ENCODE results near the gene FAR2. TPM values are rescaled to one million over a fixed set of nuclear protein-coding genes. Genes with fewer than 3 reads are reported as not detected.
"Not testable (repeated sequence)": the region's sequence is repeated elsewhere in the genome, so short reads cannot be mapped to it uniquely, and the experiment has no call there.

Gene FAR2
- total RNA-seq, 6 experiments from 2014 or later, result 0.17 to 14.0 (median 8.5) TPM

- DNase-seq, result no peak
- Mint-ChIP-seq H3K27me3 (ENCODE audit: insufficient read depth) (no peaks in the 10 kb centered on the region), H3K4me1 (ENCODE audit: low read depth) (no peaks in the 10 kb centered on the region; the same call in 1 of the 2 replicates), H3K36me3 (ENCODE audit: low read depth) (no peaks in the 10 kb centered on the region), H3K27ac (no peak overlapping the region; the same call in 1 of the 2 replicates), H3K9me3 (peaks cover 6% of the 10 kb centered on the region; the same call in 1 of the 2 replicates), H3K4me3 (no peak overlapping the region)
- TF ChIP-seq CTCF (IDR thresholded peaks at IDR 0.05), result no peak
These were observed 14.1 kb downstream of the FAR2 start for GRCh38 chr12:29163146-29163545.

- no peaks in the 10 kb centered on the region for H3K36me3 Mint-ChIP-seq (ENCODE audit: low read depth)
- H3K27me3 Mint-ChIP-seq (ENCODE audit: insufficient read depth), result no peaks in the 10 kb centered on the region
- peaks cover 15% of the 10 kb centered on the region; the same call in 1 of the 2 replicates for H3K9me3 Mint-ChIP-seq
- DNase-seq, result no peak
- TF ChIP-seq CTCF (IDR thresholded peaks at IDR 0.05), result no peak
- no peak overlapping the region; the same call in 1 of the 2 replicates for H3K4me3 Mint-ChIP-seq
- no peaks in the 10 kb centered on the region; the same call in 1 of the 2 replicates for H3K4me1 Mint-ChIP-seq (ENCODE audit: low read depth)
- H3K27ac Mint-ChIP-seq, result peak overlapping the region; percentile 80; the same call in 1 of the 2 replicates
These were observed 15.7 kb downstream of the FAR2 start for GRCh38 chr12:29164477-29165393.

GRCh38 chr12:29167445-29167844 is 18.4 kb downstream of the FAR2 start:
- Mint-ChIP-seq H3K36me3 (ENCODE audit: low read depth) (peaks cover 4% of the 10 kb centered on the region; the same call in 1 of the 2 replicates), H3K4me3 (no peak overlapping the region), H3K27ac (no peak overlapping the region), H3K27me3 (ENCODE audit: insufficient read depth) (no peaks in the 10 kb centered on the region), H3K9me3 (peaks cover 31% of the 10 kb centered on the region), H3K4me1 (ENCODE audit: low read depth) (no peaks in the 10 kb centered on the region; the same call in 1 of the 2 replicates)
- no peak for TF ChIP-seq CTCF (IDR thresholded peaks at IDR 0.05)
- DNase-seq, result no peak

GRCh38 chr12:29167988-29168387 is 18.9 kb downstream of the FAR2 start:
- Mint-ChIP-seq H3K36me3 (ENCODE audit: low read depth) (peaks cover 4% of the 10 kb centered on the region; the same call in 1 of the 2 replicates), H3K9me3 (peaks cover 36% of the 10 kb centered on the region), H3K27me3 (ENCODE audit: insufficient read depth) (no peaks in the 10 kb centered on the region), H3K4me1 (ENCODE audit: low read depth) (no peaks in the 10 kb centered on the region; the same call in 1 of the 2 replicates), H3K27ac (no peak overlapping the region), H3K4me3 (no peak overlapping the region)
- no peak for DNase-seq
- TF ChIP-seq CTCF (IDR thresholded peaks at IDR 0.05), result no peak

- not testable (repeated sequence) for H3K27me3 Mint-ChIP-seq (ENCODE audit: insufficient read depth); DNase-seq; H3K4me1 Mint-ChIP-seq (ENCODE audit: low read depth); H3K4me3 Mint-ChIP-seq; H3K27ac Mint-ChIP-seq; H3K36me3 Mint-ChIP-seq (ENCODE audit: low read depth)
- H3K9me3 Mint-ChIP-seq, result peaks cover 46% of the 10 kb centered on the region
These were observed 20.9 kb downstream of the FAR2 start for GRCh38 chr12:29169978-29170377.

- DNase-seq; H3K4me1 Mint-ChIP-seq (ENCODE audit: low read depth); H3K27ac Mint-ChIP-seq; H3K27me3 Mint-ChIP-seq (ENCODE audit: insufficient read depth); H3K4me3 Mint-ChIP-seq; H3K36me3 Mint-ChIP-seq (ENCODE audit: low read depth): not testable (repeated sequence)
- peaks cover 52% of the 10 kb centered on the region for H3K9me3 Mint-ChIP-seq
These were observed 21.5 kb downstream of the FAR2 start for GRCh38 chr12:29170478-29171084.

Measured in HFFc6 (cell line).